Stimulated activated CD4-positive, alpha-beta T cell treated with anti-CD3 and anti-CD28 coated beads, Interleukin-12 subunit alpha, Interleukin-12 subunit beta, amount 100 ng/mL, for 4 hours (primary cell): ENCODE measurements around the gene KCTD14.
"Not testable (repeated sequence)": the region's sequence is repeated elsewhere in the genome, so short reads cannot be mapped to it uniquely, and the experiment has no call there.

ENCODE experiments used
- DNase-seq: peaks from one replicate; pipeline ENCODE4 v3.0.0-alpha.2; 2020

KCTD14 gene

GRCh38 chr11:78020246-78020645 is 2.8 kb downstream of the KCTD14 start:
- no peak for DNase-seq

- DNase-seq = no peak
Observed at GRCh38 chr11:78019808-78020207, 3.3 kb downstream of the KCTD14 start.

GRCh38 chr11:78015878-78016277 is 7.2 kb downstream of the KCTD14 start:
- no peak for DNase-seq

GRCh38 chr11:78014937-78015520 is 8.0 kb downstream of the KCTD14 start:
- DNase-seq = not testable (repeated sequence)

- no peak for DNase-seq
Observed at GRCh38 chr11:78011301-78011700, 11.8 kb downstream of the KCTD14 start.

GRCh38 chr11:78010755-78011154 is 12.3 kb downstream of the KCTD14 start:
- DNase-seq = no peak

GRCh38 chr11:78010304-78010703 is 12.8 kb downstream of the KCTD14 start:
- no peak for DNase-seq

- DNase-seq = no peak
Observed at GRCh38 chr11:78009062-78009461, 14.0 kb downstream of the KCTD14 start.

- no peak for DNase-seq
Observed at GRCh38 chr11:78000193-78000592, 22.9 kb downstream of the KCTD14 start.

GRCh38 chr11:77999446-78000030 is 23.5 kb downstream of the KCTD14 start:
- DNase-seq = no peak

GRCh38 chr11:77994434-77995362 is 28.4 kb downstream of the KCTD14 start, which contains the start of gene INTS4:
TSS of gene INTS4 (minus strand) at chr11:77994668. CDS start at chr11:77994643, 25 bp downstream.
- DNase-seq = peak; percentile 95

GRCh38 chr11:77993902-77994301 is 29.2 kb downstream of the KCTD14 start:
- DNase-seq = no peak

GRCh38 chr11:77990981-77991380 is 32.1 kb downstream of the KCTD14 start:
- DNase-seq = no peak

- DNase-seq = not testable (repeated sequence)
Observed at GRCh38 chr11:77986456-77986855, 36.6 kb downstream of the KCTD14 start.

GRCh38 chr11:77981346-77981947 is 41.6 kb downstream of the KCTD14 start:
- DNase-seq = no peak

GRCh38 chr11:77968337-77968736 is 54.7 kb downstream of the KCTD14 start:
- DNase-seq = no peak

- DNase-seq = no peak
Observed at GRCh38 chr11:77967753-77968152, 55.3 kb downstream of the KCTD14 start.

- no peak for DNase-seq
Observed at GRCh38 chr11:77967121-77967520, 56.0 kb downstream of the KCTD14 start.

GRCh38 chr11:77966338-77966737 is 56.7 kb downstream of the KCTD14 start:
- DNase-seq = no peak
